ENCODE data around the gene MAPK4. TPM values are rescaled to one million over a fixed set of nuclear protein-coding genes. Genes with fewer than 3 reads are reported as not detected.
"Not testable (repeated sequence)": the region's sequence is repeated elsewhere in the genome, so short reads cannot be mapped to it uniquely, and the experiment has no call there.

MAPK4 gene
- 10 to 100 TPM; 10.6 to 12.6 TPM for total RNA-seq

DNA sequence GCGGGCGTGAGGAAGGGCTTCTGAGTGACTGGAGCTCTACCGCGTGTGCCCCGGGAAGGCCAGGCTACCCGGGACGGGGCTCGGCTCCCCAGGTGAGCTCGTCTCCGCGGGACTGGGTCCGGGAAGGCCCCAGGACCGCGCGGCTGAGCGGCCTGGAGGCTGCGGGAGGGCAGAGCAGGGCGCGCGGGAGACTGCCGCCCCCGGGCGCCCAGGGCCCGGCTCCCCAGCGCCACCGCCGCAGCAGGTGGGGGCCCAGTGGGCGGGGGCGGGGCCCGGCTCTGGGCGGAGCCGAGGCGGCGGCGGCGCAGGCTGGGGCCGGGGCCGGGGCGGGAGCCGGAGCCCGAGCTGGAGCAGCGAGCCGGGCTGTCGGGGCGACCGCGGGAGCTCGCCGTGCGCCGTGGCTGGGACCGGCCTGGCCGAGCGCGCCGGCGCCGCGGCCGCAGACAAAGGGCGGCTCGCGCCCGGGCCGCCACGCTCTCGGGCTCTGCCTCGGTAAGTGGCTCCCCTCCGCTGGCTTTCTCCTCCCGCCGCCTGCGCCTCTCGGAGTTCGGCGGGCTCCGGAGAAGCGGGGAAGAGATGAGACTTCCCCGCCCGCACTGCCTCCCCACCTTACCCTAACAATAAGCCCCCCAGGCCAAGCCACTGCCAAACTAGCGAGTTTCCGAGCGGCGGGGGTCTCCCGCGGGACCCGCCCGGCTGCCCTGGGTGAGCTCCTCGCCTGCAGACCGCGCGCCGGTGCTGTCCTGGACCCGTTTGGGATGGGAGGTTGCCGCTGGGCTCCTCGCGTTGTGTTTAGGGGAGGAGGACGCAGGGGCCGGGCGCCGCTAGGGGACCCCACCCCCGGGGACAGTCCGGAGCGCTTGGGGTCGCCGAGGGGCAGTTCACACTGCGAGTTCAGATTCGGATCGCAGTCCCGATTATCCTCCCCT is at the start of gene MAPK4:
MAPK4 (plus strand) TSS at position 336 of the 929 bp plus-strand sequence. CDS start 103,872 bp downstream, outside the sequence.
- Histone ChIP-seq H3K27me3 (replicated peaks; ENCODE audit: insufficient read depth) (no peaks in the 10 kb centered on the region), H3K9me3 (no peaks in the 10 kb centered on the region), H3K4me1 (replicated peaks) (no peaks in the 10 kb centered on the region), H3K27ac (peak within 1 kb of the TSS; percentile 82 to 87), H3K4me3 (peak within 1 kb of the TSS; percentile 60 to 73), H3K36me3 (no peaks in the 10 kb centered on the region)
- TF ChIP-seq POLR2A (IDR thresholded peaks at IDR 0.05) (no peak), POLR2AphosphoS5 (IDR thresholded peaks at IDR 0.05) (no peak)
- TF ChIP-seq, protein P1, sequence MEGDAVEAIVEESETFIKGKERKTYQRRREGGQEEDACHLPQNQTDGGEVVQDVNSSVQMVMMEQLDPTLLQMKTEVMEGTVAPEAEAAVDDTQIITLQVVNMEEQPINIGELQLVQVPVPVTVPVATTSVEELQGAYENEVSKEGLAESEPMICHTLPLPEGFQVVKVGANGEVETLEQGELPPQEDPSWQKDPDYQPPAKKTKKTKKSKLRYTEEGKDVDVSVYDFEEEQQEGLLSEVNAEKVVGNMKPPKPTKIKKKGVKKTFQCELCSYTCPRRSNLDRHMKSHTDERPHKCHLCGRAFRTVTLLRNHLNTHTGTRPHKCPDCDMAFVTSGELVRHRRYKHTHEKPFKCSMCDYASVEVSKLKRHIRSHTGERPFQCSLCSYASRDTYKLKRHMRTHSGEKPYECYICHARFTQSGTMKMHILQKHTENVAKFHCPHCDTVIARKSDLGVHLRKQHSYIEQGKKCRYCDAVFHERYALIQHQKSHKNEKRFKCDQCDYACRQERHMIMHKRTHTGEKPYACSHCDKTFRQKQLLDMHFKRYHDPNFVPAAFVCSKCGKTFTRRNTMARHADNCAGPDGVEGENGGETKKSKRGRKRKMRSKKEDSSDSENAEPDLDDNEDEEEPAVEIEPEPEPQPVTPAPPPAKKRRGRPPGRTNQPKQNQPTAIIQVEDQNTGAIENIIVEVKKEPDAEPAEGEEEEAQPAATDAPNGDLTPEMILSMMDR (IDR thresholded peaks at IDR 0.05), result no peak
- intact Hi-C loops (cut with DNase I), result loop anchor here (2.0 to 10.0 kb wide), 5 partner anchors 53 to 275 kb away; partner anchors contain the start of genes CXXC1 and MBD1
- peak; percentile 63 for DNase-seq (ENCODE audit: low spot score)
- WGBS, result under 1% methylated on average over 49 of the region's 109 CpGs

DNA sequence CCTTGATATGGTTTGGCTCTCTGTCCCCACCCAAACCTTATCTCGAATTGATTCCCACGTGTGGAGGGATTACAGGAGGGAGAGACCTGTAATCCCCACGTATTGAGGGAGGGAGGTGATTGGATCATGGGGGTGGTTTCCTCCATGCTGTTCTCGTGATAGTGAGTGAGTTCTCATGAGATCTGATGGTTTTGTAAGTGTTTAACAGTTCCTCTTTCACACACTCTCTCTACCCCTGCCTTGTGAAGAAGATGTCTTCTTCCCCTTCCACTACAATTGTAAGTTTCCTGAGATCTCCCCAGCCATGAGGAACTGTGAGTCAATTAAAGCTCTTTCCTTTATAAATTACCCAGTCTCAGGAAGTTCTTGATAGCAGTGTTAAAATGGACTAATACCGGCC is 42.6 kb upstream of the MAPK4 start:
- H3K4me1 ChIP-seq (replicated peaks); H3K27ac ChIP-seq; H3K27me3 ChIP-seq (replicated peaks; ENCODE audit: insufficient read depth); H3K36me3 ChIP-seq; H3K9me3 ChIP-seq; intact Hi-C loops (cut with DNase I); H3K4me3 ChIP-seq; DNase-seq (ENCODE audit: low spot score): not testable (repeated sequence)
- WGBS, result 81% methylated on average over 5 of the region's 5 CpGs

DNA sequence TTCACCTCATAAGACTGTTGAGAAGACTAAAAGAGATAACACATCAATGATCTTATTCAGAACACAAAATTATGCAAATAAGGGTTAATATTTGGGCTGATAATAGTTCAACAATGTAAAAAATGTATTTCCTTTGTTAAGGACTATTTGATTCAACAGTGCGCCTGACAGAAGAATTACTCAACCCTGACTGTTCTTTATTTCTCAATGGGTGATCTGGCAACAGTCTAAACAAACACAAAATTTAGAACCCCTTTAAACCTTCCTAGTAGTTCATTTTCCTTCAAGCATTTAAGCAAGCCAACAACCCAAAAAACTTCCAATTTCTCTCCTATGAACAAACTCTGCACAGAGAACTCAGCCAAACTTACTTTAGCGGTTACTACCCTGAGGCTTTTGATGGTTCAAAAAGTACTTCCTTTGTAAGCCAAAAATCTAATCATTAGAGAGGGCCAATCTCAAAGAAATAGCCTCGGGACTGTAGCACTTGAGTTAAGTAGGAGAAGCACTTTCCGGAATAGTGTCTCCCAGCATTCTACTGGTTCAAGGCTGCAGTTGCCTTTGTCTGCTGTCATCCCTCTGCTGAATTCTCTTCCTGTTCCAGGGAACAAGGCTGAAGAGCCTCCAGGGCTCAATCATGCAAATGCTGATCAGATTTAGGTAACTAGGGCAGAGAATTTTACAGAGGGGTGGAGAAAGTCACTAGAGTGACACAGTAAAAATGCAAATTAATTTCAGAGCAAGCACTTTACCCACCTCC is 40.9 kb upstream of the MAPK4 start:
- H3K4me3 ChIP-seq, result no peak overlapping the region
- DNase-seq (ENCODE audit: low spot score), result no peak
- intact Hi-C loops (cut with DNase I), result no loop called here
- H3K4me1 ChIP-seq (replicated peaks), result no peaks in the 10 kb centered on the region
- TF ChIP-seq POLR2AphosphoS5 (IDR thresholded peaks at IDR 0.05), result no peak
- no peak for TF ChIP-seq POLR2A (IDR thresholded peaks at IDR 0.05)
- TF ChIP-seq, protein P1 (IDR thresholded peaks at IDR 0.05), result no peak
- WGBS, result 41% methylated on average over 4 of the region's 4 CpGs
- no peak overlapping the region for H3K27ac ChIP-seq
- H3K27me3 ChIP-seq (replicated peaks; ENCODE audit: insufficient read depth), result no peaks in the 10 kb centered on the region
- no peaks in the 10 kb centered on the region for H3K9me3 ChIP-seq
- no peaks in the 10 kb centered on the region for H3K36me3 ChIP-seq

DNA sequence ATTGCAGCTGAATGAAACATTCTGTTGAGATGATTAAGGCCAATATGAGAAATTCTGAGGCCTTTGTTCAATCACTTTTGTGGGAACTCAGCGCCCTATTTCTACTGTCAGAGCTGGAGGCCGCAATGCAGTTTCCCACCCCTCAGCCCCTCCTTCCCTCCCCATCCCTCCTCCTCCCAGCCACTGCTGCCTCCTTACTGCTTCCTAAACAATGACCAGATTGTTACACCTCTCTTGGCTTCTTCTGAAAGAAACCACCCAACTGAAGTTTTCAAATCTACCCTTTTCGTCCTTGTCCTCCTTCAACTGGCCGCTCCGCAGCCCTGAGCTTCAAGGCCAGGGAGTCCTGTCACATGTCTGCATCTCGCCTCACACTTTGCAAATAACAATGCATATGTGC is 36.7 kb upstream of the MAPK4 start:
- Histone ChIP-seq H3K27me3 (replicated peaks; ENCODE audit: insufficient read depth) (no peaks in the 10 kb centered on the region), H3K4me3 (no peak overlapping the region), H3K27ac (no peak overlapping the region), H3K4me1 (replicated peaks) (no peaks in the 10 kb centered on the region), H3K36me3 (no peaks in the 10 kb centered on the region), H3K9me3 (no peaks in the 10 kb centered on the region)
- intact Hi-C loops (cut with DNase I), result no loop called here
- DNase-seq (ENCODE audit: low spot score), result no peak
- TF ChIP-seq, protein P1 (IDR thresholded peaks at IDR 0.05), result no peak
- TF ChIP-seq POLR2AphosphoS5 (IDR thresholded peaks at IDR 0.05) (no peak), POLR2A (IDR thresholded peaks at IDR 0.05) (no peak)
- WGBS, result 55% methylated on average over 6 of the region's 6 CpGs

DNA sequence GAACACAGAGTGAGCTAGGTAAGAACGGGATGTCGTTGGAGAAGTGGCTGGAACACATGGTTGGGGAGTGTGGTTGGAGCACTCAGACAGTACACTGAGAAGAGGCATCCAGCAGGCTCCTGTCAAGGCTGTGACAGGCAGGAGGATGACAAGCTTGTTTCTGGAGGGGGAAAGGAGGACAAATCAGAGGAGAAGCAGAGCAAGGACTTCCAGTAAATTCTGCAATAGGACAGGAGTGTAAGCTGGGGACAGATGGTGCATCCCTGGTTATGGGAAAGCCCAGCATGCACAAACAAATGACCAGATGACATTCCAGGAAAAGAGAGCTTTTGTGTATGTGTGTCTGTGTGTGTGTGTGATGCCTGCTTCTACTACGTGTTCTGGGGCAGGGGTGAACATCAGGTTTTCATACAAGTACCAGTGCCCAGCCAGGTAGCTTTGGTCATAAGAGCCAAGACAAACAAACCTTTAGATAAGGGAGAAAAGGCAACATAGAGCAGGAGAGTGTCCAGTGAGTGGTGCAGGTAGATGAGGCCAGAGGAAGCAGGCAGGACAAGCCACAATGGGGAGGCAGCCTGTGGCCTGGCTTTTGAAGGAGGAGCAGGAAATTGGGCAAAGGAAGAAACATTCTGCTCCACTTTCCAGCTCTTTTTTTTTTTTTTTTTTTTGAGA is 32.1 kb upstream of the MAPK4 start:
- intact Hi-C loops (cut with DNase I), result no loop called here
- no peak overlapping the region for H3K4me3 ChIP-seq
- H3K27me3 ChIP-seq (replicated peaks; ENCODE audit: insufficient read depth), result no peaks in the 10 kb centered on the region
- H3K36me3 ChIP-seq, result no peaks in the 10 kb centered on the region
- 86% methylated on average over 3 of the region's 3 CpGs for WGBS
- DNase-seq (ENCODE audit: low spot score), result no peak
- H3K9me3 ChIP-seq, result no peaks in the 10 kb centered on the region
- no peaks in the 10 kb centered on the region for H3K4me1 ChIP-seq (replicated peaks)
- TF ChIP-seq, protein P1 (IDR thresholded peaks at IDR 0.05), result no peak
- no peak for TF ChIP-seq POLR2A (IDR thresholded peaks at IDR 0.05)
- no peak for TF ChIP-seq POLR2AphosphoS5 (IDR thresholded peaks at IDR 0.05)
- H3K27ac ChIP-seq, result no peak overlapping the region

Data from prostate gland (tissue), 2 donors.